ENCODE data around the gene CCNB1.

Gene CCNB1

GRCh38 chr5:69166686-69167492 is at the start of gene CCNB1:
TSS of gene CCNB1 (plus strand) at chr5:69167150. CDS start at chr5:69167263, 113 bp downstream.
- peak; percentile 46; the same call in 1 of the 2 replicates for TF ChIP-seq CREB1 (IDR thresholded peaks at IDR 0.05; ENCODE audit: low read depth)
- TF ChIP-seq MAX (IDR thresholded peaks at IDR 0.05): peak; percentile 91
- no peak; the same call in 1 of the 2 replicates for TF ChIP-seq YY1 (IDR thresholded peaks at IDR 0.05; ENCODE audit: low read depth)
- TF ChIP-seq ZBTB7A (IDR thresholded peaks at IDR 0.05; ENCODE audit: low read depth): no peak; the same call in 1 of the 2 replicates
- 0 out of 2 replicates have a peak, but pooled peaks have one; percentile 2 for TF ChIP-seq RAD21 (IDR thresholded peaks at IDR 0.05; ENCODE audit: low read depth)
- peak; percentile 46 for TF ChIP-seq TEAD4 (IDR thresholded peaks at IDR 0.05)
- no peak for TF ChIP-seq EGR1 (IDR thresholded peaks at IDR 0.05)
- TF ChIP-seq USF1 (IDR thresholded peaks at IDR 0.05): peak; percentile 94
- TF ChIP-seq REST (IDR thresholded peaks at IDR 0.05; ENCODE audit: low read depth): no peak
- TF ChIP-seq NFIC (IDR thresholded peaks at IDR 0.05): no peak; the same call in 1 of the 2 replicates
- TF ChIP-seq FOXM1 (IDR thresholded peaks at IDR 0.05; ENCODE audit: borderline replicate concordance, low read depth): peak; percentile 100
- TF ChIP-seq TAF1 (IDR thresholded peaks at IDR 0.05; ENCODE audit: low read depth): peak; percentile 85
- peak; percentile 43; the same call in 1 of the 2 replicates for TF ChIP-seq EP300 (IDR thresholded peaks at IDR 0.05; ENCODE audit: borderline replicate concordance)
- TF ChIP-seq CEBPB (IDR thresholded peaks at IDR 0.05): no peak
- TF ChIP-seq TCF12 (IDR thresholded peaks at IDR 0.05; ENCODE audit: low read depth): peak; percentile 60

GRCh38 chr5:69129413-69129812 is 37.5 kb upstream of the CCNB1 start:
- TF ChIP-seq USF1 (IDR thresholded peaks at IDR 0.05) (no peak), YY1 (IDR thresholded peaks at IDR 0.05; ENCODE audit: low read depth) (no peak), TEAD4 (IDR thresholded peaks at IDR 0.05) (no peak), RAD21 (IDR thresholded peaks at IDR 0.05; ENCODE audit: low read depth) (no peak), CEBPB (IDR thresholded peaks at IDR 0.05) (no peak)

- TF ChIP-seq TCF12 (IDR thresholded peaks at IDR 0.05; ENCODE audit: low read depth): no peak
- TF ChIP-seq TAF1 (IDR thresholded peaks at IDR 0.05; ENCODE audit: low read depth): no peak
These were observed 36.7 kb upstream of the CCNB1 start for GRCh38 chr5:69130241-69130640.

GRCh38 chr5:69131304-69131703 is 35.6 kb upstream of the CCNB1 start:
- TF ChIP-seq ZBTB7A (IDR thresholded peaks at IDR 0.05; ENCODE audit: low read depth) (no peak), CEBPB (IDR thresholded peaks at IDR 0.05) (no peak), FOXM1 (IDR thresholded peaks at IDR 0.05; ENCODE audit: borderline replicate concordance, low read depth) (no peak), EP300 (IDR thresholded peaks at IDR 0.05; ENCODE audit: borderline replicate concordance) (no peak), YY1 (IDR thresholded peaks at IDR 0.05; ENCODE audit: low read depth) (no peak)

- TF ChIP-seq CREB1 (IDR thresholded peaks at IDR 0.05; ENCODE audit: low read depth) (no peak), REST (IDR thresholded peaks at IDR 0.05; ENCODE audit: low read depth) (no peak), TCF12 (IDR thresholded peaks at IDR 0.05; ENCODE audit: low read depth) (no peak), CEBPB (IDR thresholded peaks at IDR 0.05) (no peak), USF1 (IDR thresholded peaks at IDR 0.05) (no peak), NFIC (IDR thresholded peaks at IDR 0.05) (no peak), ZBTB7A (IDR thresholded peaks at IDR 0.05; ENCODE audit: low read depth) (no peak), TAF1 (IDR thresholded peaks at IDR 0.05; ENCODE audit: low read depth) (no peak), EGR1 (IDR thresholded peaks at IDR 0.05) (no peak), FOXM1 (IDR thresholded peaks at IDR 0.05; ENCODE audit: borderline replicate concordance, low read depth) (no peak), RAD21 (IDR thresholded peaks at IDR 0.05; ENCODE audit: low read depth) (no peak), YY1 (IDR thresholded peaks at IDR 0.05; ENCODE audit: low read depth) (no peak), EP300 (IDR thresholded peaks at IDR 0.05; ENCODE audit: borderline replicate concordance) (no peak), TEAD4 (IDR thresholded peaks at IDR 0.05) (no peak), MAX (IDR thresholded peaks at IDR 0.05) (no peak)
These were observed 32.8 kb upstream of the CCNB1 start for GRCh38 chr5:69134126-69134525.

Data from Ishikawa (cell line).